Measurements from ENCODE around the gene HMCES. TPM values are rescaled to one million over a fixed set of nuclear protein-coding genes. Genes with fewer than 3 reads are reported as not detected.
A peak's percentile ranks its signal among the peaks of the same experiment; 100 is the strongest.

HMCES gene
- polyA plus RNA-seq, 3 donors, result 11.9 to 23.0 (median 18.0) TPM

GRCh38 chr3:129344540-129345220 is 66.0 kb downstream of the HMCES start:
- DNase-seq, result no peak
- no peak overlapping the region for H3K27ac ChIP-seq (ENCODE audit: low read depth in 1 of 2, low read length in 2 of 2)
- no peaks in the 10 kb centered on the region for H3K36me3 Mint-ChIP-seq
- no peaks in the 10 kb centered on the region for H3K79me2 ChIP-seq (ENCODE audit: insufficient read depth, low read length)
- H3K4me3 ChIP-seq (replicated peaks in 1 of 3; ENCODE audit: low read depth in 2 of 3, low read length in 3 of 3), result peak overlapping the region in 2 of 3 experiments; percentile 16 to 66
- H3K4me1 ChIP-seq (ENCODE audit: control insufficient read depth in 1 of 2, insufficient read depth in 2 of 2, low read length in 2 of 2), result peaks cover 24% of the 10 kb centered on the region in 2 donors
- peak overlapping the region; percentile 59 for H3K9ac ChIP-seq (ENCODE audit: insufficient read depth, low read length, poor library complexity, severe bottlenecking)
- peaks cover 0 to 3% of the 10 kb centered on the region in 2 donors for H3K9me3 ChIP-seq (replicated peaks in 1 of 2; ENCODE audit: control insufficient read depth in 1 of 2, insufficient read depth in 1 of 2, low read length in 2 of 2)
- peak overlapping the region in 1 of 2 donors; percentile 51 for H3K4me3 Mint-ChIP-seq
- no peaks in the 10 kb centered on the region for H4K20me1 ChIP-seq (ENCODE audit: insufficient read depth, low read length)
- peak overlapping the region; percentile 81 for H3K4me2 ChIP-seq (replicated peaks; ENCODE audit: extremely low read depth, low read length, poor library complexity, severe bottlenecking)
- peaks cover 26% of the 10 kb centered on the region for H3K4me1 Mint-ChIP-seq
- TF ChIP-seq, protein P1, sequence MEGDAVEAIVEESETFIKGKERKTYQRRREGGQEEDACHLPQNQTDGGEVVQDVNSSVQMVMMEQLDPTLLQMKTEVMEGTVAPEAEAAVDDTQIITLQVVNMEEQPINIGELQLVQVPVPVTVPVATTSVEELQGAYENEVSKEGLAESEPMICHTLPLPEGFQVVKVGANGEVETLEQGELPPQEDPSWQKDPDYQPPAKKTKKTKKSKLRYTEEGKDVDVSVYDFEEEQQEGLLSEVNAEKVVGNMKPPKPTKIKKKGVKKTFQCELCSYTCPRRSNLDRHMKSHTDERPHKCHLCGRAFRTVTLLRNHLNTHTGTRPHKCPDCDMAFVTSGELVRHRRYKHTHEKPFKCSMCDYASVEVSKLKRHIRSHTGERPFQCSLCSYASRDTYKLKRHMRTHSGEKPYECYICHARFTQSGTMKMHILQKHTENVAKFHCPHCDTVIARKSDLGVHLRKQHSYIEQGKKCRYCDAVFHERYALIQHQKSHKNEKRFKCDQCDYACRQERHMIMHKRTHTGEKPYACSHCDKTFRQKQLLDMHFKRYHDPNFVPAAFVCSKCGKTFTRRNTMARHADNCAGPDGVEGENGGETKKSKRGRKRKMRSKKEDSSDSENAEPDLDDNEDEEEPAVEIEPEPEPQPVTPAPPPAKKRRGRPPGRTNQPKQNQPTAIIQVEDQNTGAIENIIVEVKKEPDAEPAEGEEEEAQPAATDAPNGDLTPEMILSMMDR (IDR thresholded peaks at IDR 0.05), result no peak
- intact Hi-C loops (cut with micrococcal nuclease), result no loop called here
- H3K36me3 ChIP-seq (replicated peaks in 1 of 2; ENCODE audit: control insufficient read depth in 1 of 2, insufficient read depth in 2 of 2, low read length in 2 of 2), result no peaks in the 10 kb centered on the region
- 45% methylated on average over 9 of the region's 13 CpGs for WGBS (ENCODE audit: insufficient coverage)
- H3K27me3 ChIP-seq (ENCODE audit: control insufficient read depth in 2 of 2, insufficient read depth in 2 of 2, low read length in 2 of 2), result peaks cover 0 to 3% of the 10 kb centered on the region in 2 donors
- peak overlapping the region; percentile 82 for H2AFZ ChIP-seq (ENCODE audit: insufficient read depth, low read depth, low read length, poor library complexity, severe bottlenecking)
- peaks cover 13 to 20% (median 14%) of the 10 kb centered on the region in 3 donors for H3K27me3 Mint-ChIP-seq (ENCODE audit: low read depth in 3 of 3)
- H3K9me3 Mint-ChIP-seq, result peaks cover 0 to 12% (median 6%) of the 10 kb centered on the region in 7 donors
- no peak overlapping the region for H3K27ac Mint-ChIP-seq

GRCh38 chr3:129345281-129345680 is 66.6 kb downstream of the HMCES start:
- Mint-ChIP-seq H3K9me3 (peaks cover 0 to 8% (median 4%) of the 10 kb centered on the region in 7 donors), H3K4me3 (peak overlapping the region in 1 of 2 donors; percentile 51), H3K4me1 (peaks cover 30% of the 10 kb centered on the region)

More at GRCh38 chr3:129345281-129345680, 66.6 kb downstream of the HMCES start:
- Histone ChIP-seq H3K9ac (ENCODE audit: insufficient read depth, low read length, poor library complexity, severe bottlenecking) (no peak overlapping the region), H3K27ac (ENCODE audit: low read depth in 1 of 2, low read length in 2 of 2) (no peak overlapping the region), H3K27me3 (ENCODE audit: control insufficient read depth in 2 of 2, insufficient read depth in 2 of 2, low read length in 2 of 2) (peaks cover 0 to 3% of the 10 kb centered on the region in 2 donors), H3K79me2 (ENCODE audit: insufficient read depth, low read length) (no peaks in the 10 kb centered on the region), H4K20me1 (ENCODE audit: insufficient read depth, low read length) (no peaks in the 10 kb centered on the region), H3K4me3 (replicated peaks in 1 of 3; ENCODE audit: low read depth in 2 of 3, low read length in 3 of 3) (no peak overlapping the region), H3K4me2 (replicated peaks; ENCODE audit: extremely low read depth, low read length, poor library complexity, severe bottlenecking) (no peak overlapping the region), H3K4me1 (ENCODE audit: control insufficient read depth in 1 of 2, insufficient read depth in 2 of 2, low read length in 2 of 2) (peaks cover 26% of the 10 kb centered on the region in 2 donors), H2AFZ (ENCODE audit: insufficient read depth, low read depth, low read length, poor library complexity, severe bottlenecking) (no peak overlapping the region), H3K9me3 (replicated peaks in 1 of 2; ENCODE audit: control insufficient read depth in 1 of 2, insufficient read depth in 1 of 2, low read length in 2 of 2) (peaks cover 0 to 3% of the 10 kb centered on the region in 2 donors), H3K36me3 (replicated peaks in 1 of 2; ENCODE audit: control insufficient read depth in 1 of 2, insufficient read depth in 2 of 2, low read length in 2 of 2) (no peaks in the 10 kb centered on the region)
- peaks cover 13 to 20% (median 14%) of the 10 kb centered on the region in 3 donors for H3K27me3 Mint-ChIP-seq (ENCODE audit: low read depth in 3 of 3)
- no peak for DNase-seq
- intact Hi-C loops (cut with micrococcal nuclease), result no loop called here
- TF ChIP-seq, protein P1 (IDR thresholded peaks at IDR 0.05), result no peak
- H3K27ac Mint-ChIP-seq, result no peak overlapping the region
- 93% methylated on average over 5 of the region's 7 CpGs for WGBS (ENCODE audit: insufficient coverage)
- H3K36me3 Mint-ChIP-seq, result no peaks in the 10 kb centered on the region

Data from CD14-positive monocyte (primary cell).